ENCODE data around the gene USH2A.

GRCh38 chr1:215719552-215719951, 703.7 kb downstream of the USH2A start:
- TF ChIP-seq, protein P1, sequence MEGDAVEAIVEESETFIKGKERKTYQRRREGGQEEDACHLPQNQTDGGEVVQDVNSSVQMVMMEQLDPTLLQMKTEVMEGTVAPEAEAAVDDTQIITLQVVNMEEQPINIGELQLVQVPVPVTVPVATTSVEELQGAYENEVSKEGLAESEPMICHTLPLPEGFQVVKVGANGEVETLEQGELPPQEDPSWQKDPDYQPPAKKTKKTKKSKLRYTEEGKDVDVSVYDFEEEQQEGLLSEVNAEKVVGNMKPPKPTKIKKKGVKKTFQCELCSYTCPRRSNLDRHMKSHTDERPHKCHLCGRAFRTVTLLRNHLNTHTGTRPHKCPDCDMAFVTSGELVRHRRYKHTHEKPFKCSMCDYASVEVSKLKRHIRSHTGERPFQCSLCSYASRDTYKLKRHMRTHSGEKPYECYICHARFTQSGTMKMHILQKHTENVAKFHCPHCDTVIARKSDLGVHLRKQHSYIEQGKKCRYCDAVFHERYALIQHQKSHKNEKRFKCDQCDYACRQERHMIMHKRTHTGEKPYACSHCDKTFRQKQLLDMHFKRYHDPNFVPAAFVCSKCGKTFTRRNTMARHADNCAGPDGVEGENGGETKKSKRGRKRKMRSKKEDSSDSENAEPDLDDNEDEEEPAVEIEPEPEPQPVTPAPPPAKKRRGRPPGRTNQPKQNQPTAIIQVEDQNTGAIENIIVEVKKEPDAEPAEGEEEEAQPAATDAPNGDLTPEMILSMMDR (IDR thresholded peaks at IDR 0.05): no peak
- TF ChIP-seq EP300 (IDR thresholded peaks at IDR 0.05): no peak
